Measurements from ENCODE around the gene SURF6.

DNA sequence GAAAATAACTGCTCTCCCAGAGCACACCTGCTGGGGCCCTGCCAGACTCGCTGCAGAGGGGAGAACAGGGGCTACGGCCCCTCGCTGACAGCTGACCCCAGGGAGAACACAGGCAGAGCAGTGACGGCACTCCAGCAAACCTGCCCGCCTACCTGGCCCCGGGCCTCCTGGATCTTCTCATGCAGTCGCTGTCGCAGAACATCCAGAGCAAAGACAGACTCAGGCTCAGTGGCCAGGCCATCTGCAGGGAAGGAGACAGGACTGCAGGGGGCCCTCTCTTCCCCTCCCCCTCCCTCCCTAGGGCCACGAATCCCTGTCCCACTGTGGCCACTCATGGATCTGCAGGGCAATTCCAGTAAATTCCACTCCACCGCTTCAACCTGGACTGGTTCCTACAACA is 2.4 kb downstream of the SURF6 start:
- TF ChIP-seq CTCF (IDR thresholded peaks at IDR 0.05) (no peak), POLR2A (IDR thresholded peaks at IDR 0.05) (no peak)
